Natural killer cell (primary cell): ENCODE data around the gene TMTC2. TPM values are rescaled to one million over a fixed set of nuclear protein-coding genes. Genes with fewer than 3 reads are reported as not detected.
A peak's percentile ranks its signal among the peaks of the same experiment; 100 is the strongest.

Experiments used
- ATAC-seq, 3 donors: fragments of 150-1000 bp in 2 of 3; fragments of 200-7000 bp in 1 of 3; cut with Tn5 transposase; 1 replicate in 1 of 3; 2 replicates in 2 of 3; pipeline ENCODE4 v1.10.0; 2021; ENCODE audit warnings: mild to moderate bottlenecking in 2 of 3, moderate library complexity in 2 of 3
- DNase-seq, 2 donors: peaks; one replicate each; pipeline versions ENCODE4 v3.0.0 to v3.0.0-alpha.2; 2013 to 2021; ENCODE audit warnings: mixed read lengths in 1 of 2
- H3K27ac ChIP-seq: one replicate; pipeline ENCODE4 v1.5.1; 2013; ENCODE audit warnings: mild to moderate bottlenecking, low read length
- H3K27me3 ChIP-seq: one replicate; pipeline ENCODE4 v1.6.1; 2013; ENCODE audit warnings: low read length; ENCODE audit not compliant: control insufficient read depth, insufficient read depth
- H3K36me3 ChIP-seq: one replicate; pipeline ENCODE4 v1.6.1; 2013; ENCODE audit warnings: low read length; ENCODE audit not compliant: control insufficient read depth, insufficient read depth
- H3K4me1 ChIP-seq: one replicate; pipeline ENCODE4 v1.6.1; 2013; ENCODE audit warnings: low read length; ENCODE audit not compliant: control insufficient read depth, insufficient read depth
- H3K4me3 ChIP-seq: one replicate; pipeline ENCODE4 v1.5.1; 2013; ENCODE audit warnings: low read length
- H3K9me3 ChIP-seq: one replicate; pipeline ENCODE4 v1.6.1; 2013; ENCODE audit warnings: low read length; ENCODE audit not compliant: control insufficient read depth, insufficient read depth
- H3K27ac Mint-ChIP-seq, 2 donors: one replicate each; pipeline ENCODE4 v1.8.0; 2022; ENCODE audit warnings: mild to moderate bottlenecking in 2 of 2, mixed read lengths in 2 of 2, moderate library complexity in 1 of 2
- H3K27me3 Mint-ChIP-seq, 2 donors: one replicate each; pipeline ENCODE4 v1.8.0; 2022; ENCODE audit warnings: low read depth in 2 of 2, mixed read lengths in 2 of 2
- H3K36me3 Mint-ChIP-seq: one replicate; pipeline ENCODE4 v1.8.0; 2022; ENCODE audit warnings: mixed read lengths
- H3K4me1 Mint-ChIP-seq, 2 donors: one replicate each; pipeline ENCODE4 v1.8.0; 2022; ENCODE audit warnings: mixed read lengths in 2 of 2
- H3K4me3 Mint-ChIP-seq: one replicate; pipeline ENCODE4 v1.8.0; 2022; ENCODE audit warnings: mild to moderate bottlenecking, moderate library complexity, mixed read lengths
- H3K9me3 Mint-ChIP-seq, 2 donors: one replicate each; pipeline ENCODE4 v1.8.0; 2022; ENCODE audit warnings: mixed read lengths in 2 of 2
- CTCF ChIP-seq: fragments of 200-600 bp; IDR thresholded peaks from one replicate; pipeline ENCODE4 v1.8.0; 2022; ENCODE audit warnings: antibody characterized with exemption
- whole genome bisulfite sequencing: methylation state at CpG from one replicate; pipeline ENCODE4 v1.1.7; 2013; ENCODE audit warnings: missing lambda C conversion rate; ENCODE audit not compliant: insufficient coverage; 5-methylcytosine and 5-hydroxymethylcytosine counted together
- intact Hi-C: fragments of 100-400 bp; cut with micrococcal nuclease; formaldehyde crosslinking; loops from one replicate; pipeline ENCODE4 v1.14.2; 2022
- total RNA-seq, 4 donors: library from RNA; stranded (reverse); fragments of 120-200 nt in 1 of 4; gene quantifications; one replicate each; pipeline versions ENCODE4 v1.2.3 to v1.2.4, GENCODE V29; 2013 to 2022

The TMTC2 gene
- total RNA-seq, 3 donors from 2014 or later (not counting 1 experiment from before 2014, with no cell fraction given): 1.4 to 2.3 (median 1.6) TPM

DNA sequence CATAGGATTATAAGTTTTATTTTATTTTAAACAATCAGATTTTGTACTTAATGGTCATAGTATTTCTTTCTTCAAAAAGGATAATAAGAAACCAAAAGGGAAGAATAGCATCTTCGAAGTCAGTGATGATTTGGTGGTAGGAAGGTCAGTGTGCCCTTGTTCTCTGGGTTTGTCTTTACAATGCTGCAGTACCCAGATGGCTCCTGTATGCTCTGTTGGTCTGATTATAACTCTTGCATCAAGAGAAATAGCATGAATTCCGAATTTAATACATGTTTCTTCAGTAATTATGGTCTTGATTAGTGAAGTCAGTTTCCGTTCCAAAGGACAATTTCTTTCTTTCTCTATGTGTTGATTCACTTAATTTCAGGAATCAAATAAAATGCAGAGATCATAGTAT, 180.2 kb downstream of the TMTC2 start:
- 91% methylated on average over 2 of the region's 3 CpGs for WGBS
- ATAC-seq: no peak
- DNase-seq: no peak
- intact Hi-C loops: no loop called here
- Mint-ChIP-seq H3K27ac (no peak overlapping the region), H3K4me1 (no peaks in the 10 kb centered on the region), H3K4me3 (no peak overlapping the region), H3K36me3 (no peaks in the 10 kb centered on the region), H3K27me3 (no peaks in the 10 kb centered on the region), H3K9me3 (peaks cover 8 to 9% of the 10 kb centered on the region in 2 donors)
- Histone ChIP-seq H3K36me3 (no peaks in the 10 kb centered on the region), H3K4me1 (no peaks in the 10 kb centered on the region), H3K4me3 (no peak overlapping the region), H3K9me3 (no peaks in the 10 kb centered on the region), H3K27ac (no peak overlapping the region), H3K27me3 (no peaks in the 10 kb centered on the region)
- TF ChIP-seq CTCF: no peak

- Histone ChIP-seq H3K27me3 (no peaks in the 10 kb centered on the region), H3K4me3 (no peak overlapping the region), H3K36me3 (no peaks in the 10 kb centered on the region), H3K9me3 (no peaks in the 10 kb centered on the region), H3K4me1 (no peaks in the 10 kb centered on the region), H3K27ac (no peak overlapping the region)
- no peak for TF ChIP-seq CTCF
- no peak overlapping the region for H3K4me3 Mint-ChIP-seq
- 92% methylated on average over 6 of the region's 6 CpGs for WGBS
- no peak overlapping the region for H3K27ac Mint-ChIP-seq
- ATAC-seq (no peak), DNase-seq (no peak)
- intact Hi-C loops: no loop called here
- peaks cover 7 to 8% of the 10 kb centered on the region in 2 donors for H3K9me3 Mint-ChIP-seq
- H3K27me3 Mint-ChIP-seq: no peaks in the 10 kb centered on the region
- H3K36me3 Mint-ChIP-seq: no peaks in the 10 kb centered on the region
- no peaks in the 10 kb centered on the region for H3K4me1 Mint-ChIP-seq
Observed at GRCh38 chr12:82867762-82868500, 181.2 kb downstream of the TMTC2 start.

DNA sequence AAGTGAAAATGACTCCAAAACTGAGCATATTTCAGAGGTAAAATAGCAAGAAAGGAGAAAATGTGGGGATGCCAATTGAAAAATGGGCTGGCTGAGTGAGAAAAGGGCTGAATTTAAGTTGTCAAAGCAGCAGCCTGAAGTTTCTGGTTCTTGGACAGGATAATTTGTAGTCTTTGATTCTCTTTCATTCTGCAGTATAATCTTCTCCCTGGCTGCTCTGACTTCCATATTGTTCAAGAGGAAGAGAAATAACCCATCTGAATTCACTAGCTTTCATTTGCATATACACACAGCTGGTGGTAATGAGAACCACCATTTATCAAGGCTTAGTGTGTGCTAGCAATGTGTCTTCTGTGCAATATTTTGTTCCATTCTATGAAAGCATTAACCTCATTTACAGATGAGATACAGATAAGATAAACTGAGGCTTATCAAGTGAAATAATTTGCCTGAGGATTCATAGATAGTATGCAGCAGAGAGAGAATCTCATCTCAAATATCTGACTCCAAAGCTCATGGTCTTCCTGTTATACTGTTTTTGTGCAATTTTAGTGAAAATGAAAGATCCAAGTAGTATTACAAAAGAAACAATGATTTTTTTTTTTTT, 184.2 kb downstream of the TMTC2 start:
- H3K4me3 ChIP-seq: no peak overlapping the region
- ATAC-seq (peak in 1 of 3 donors; percentile 54), DNase-seq (no peak)
- no peaks in the 10 kb centered on the region for H3K9me3 ChIP-seq
- H3K27ac ChIP-seq: no peak overlapping the region
- no peaks in the 10 kb centered on the region for H3K36me3 ChIP-seq
- Mint-ChIP-seq H3K9me3 (peaks cover 3 to 8% of the 10 kb centered on the region in 2 donors), H3K27ac (no peak overlapping the region), H3K36me3 (no peaks in the 10 kb centered on the region), H3K27me3 (no peaks in the 10 kb centered on the region), H3K4me1 (no peaks in the 10 kb centered on the region), H3K4me3 (no peak overlapping the region)
- H3K27me3 ChIP-seq: no peaks in the 10 kb centered on the region
- TF ChIP-seq CTCF: no peak
- H3K4me1 ChIP-seq: no peaks in the 10 kb centered on the region
- intact Hi-C loops: no loop called here

- Histone ChIP-seq H3K27ac (no peak overlapping the region), H3K36me3 (no peaks in the 10 kb centered on the region), H3K9me3 (no peaks in the 10 kb centered on the region), H3K4me1 (no peaks in the 10 kb centered on the region), H3K27me3 (no peaks in the 10 kb centered on the region), H3K4me3 (no peak overlapping the region)
- Mint-ChIP-seq H3K27me3 (no peaks in the 10 kb centered on the region), H3K4me3 (no peak overlapping the region), H3K36me3 (no peaks in the 10 kb centered on the region), H3K9me3 (peaks cover 2 to 8% of the 10 kb centered on the region in 2 donors), H3K4me1 (no peaks in the 10 kb centered on the region), H3K27ac (no peak overlapping the region)
- intact Hi-C loops: no loop called here
- ATAC-seq: no peak
- TF ChIP-seq CTCF: no peak
- 92% methylated on average over 2 of the region's 2 CpGs for WGBS
- no peak for DNase-seq
Observed at GRCh38 chr12:82872088-82872487, 185.4 kb downstream of the TMTC2 start.
